SK-N-SH treated with all-trans-retinoic acid at 6 μM for 48 hours (cell line): ENCODE results near the gene PRKAA1.

ENCODE experiments used
- ARNTL ChIP-seq: fragments of 450-650 bp; formaldehyde crosslinking; IDR thresholded peaks from 2 replicates; pipeline ENCODE4 v1.5.0; 2020; ENCODE audit warnings: low read depth, mild to moderate bottlenecking, moderate library complexity, borderline replicate concordance
- ESRRG ChIP-seq: fragments of 250-450 bp; sonication (Bioruptor Pico); IDR thresholded peaks from 2 replicates; pipeline ENCODE4 v1.6.1; 2021; ENCODE audit warnings: mild to moderate bottlenecking
- PATZ1 ChIP-seq: fragments of 250-450 bp; sonication (Bioruptor Pico); IDR thresholded peaks from 2 replicates; pipeline ENCODE4 v1.8.0; 2020; ENCODE audit warnings: mild to moderate bottlenecking, moderate library complexity, borderline replicate concordance

DNA sequence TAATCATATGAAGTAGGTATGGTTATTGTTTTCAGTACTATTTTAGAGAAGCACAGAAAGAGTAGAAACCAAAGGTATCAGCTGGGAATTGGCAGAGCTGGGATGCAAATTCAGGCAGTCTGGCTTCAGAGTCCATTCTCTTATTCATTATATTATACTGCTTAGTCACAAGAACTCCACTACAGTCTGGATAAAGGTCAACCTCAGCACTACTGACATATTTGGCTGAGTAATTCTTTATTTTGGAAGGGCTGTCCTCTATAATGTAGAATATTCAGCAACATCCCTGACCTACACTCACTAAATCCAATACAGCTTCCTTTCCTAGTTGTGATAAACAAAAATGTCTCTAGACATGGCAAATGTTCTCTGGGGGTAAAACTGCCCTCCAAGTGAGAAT lies 80.9 kb downstream of the PRKAA1 start:
- TF ChIP-seq ARNTL (CRISPR knock-in tag) (no peak), ESRRG (CRISPR knock-in tag) (no peak), PATZ1 (CRISPR knock-in tag) (no peak)
